GM23248 (cell line): Measurements from ENCODE around the gene SNRNP40. TPM values are rescaled to one million over a fixed set of nuclear protein-coding genes. Genes with fewer than 3 reads are reported as not detected.

Experiments used
- DNase-seq: peaks from one replicate; pipeline ENCODE4 v3.0.0-alpha.2; 2015
- H2AFZ ChIP-seq: fragments of 200-600 bp; sonication (generic); 2 replicates; pipeline ENCODE4 v1.6.1; 2016; ENCODE audit warnings: antibody characterized with exemption
- H3F3A ChIP-seq: fragments of 200-600 bp; sonication (generic); 2 replicates; pipeline ENCODE4 v1.6.1; 2016; ENCODE audit warnings: mild to moderate bottlenecking, antibody characterized with exemption, mixed run types; ENCODE audit not compliant: insufficient read depth
- H3K27ac ChIP-seq: fragments of 200-600 bp; sonication (generic); 2 replicates; pipeline ENCODE4 v1.5.1; 2016; ENCODE audit warnings: mild to moderate bottlenecking
- H3K27me3 ChIP-seq: fragments of 200-600 bp; sonication (generic); replicated peaks from 2 replicates; pipeline ENCODE4 v1.6.1; 2016; ENCODE audit warnings: mild to moderate bottlenecking; ENCODE audit not compliant: insufficient read depth
- H3K36me3 ChIP-seq: fragments of 200-600 bp; sonication (generic); 2 replicates; pipeline ENCODE4 v1.6.1; 2016; ENCODE audit warnings: low read depth, mild to moderate bottlenecking
- H3K4me1 ChIP-seq: fragments of 200-600 bp; sonication (generic); 2 replicates; pipeline ENCODE4 v1.6.1; 2016; ENCODE audit warnings: mild to moderate bottlenecking; ENCODE audit not compliant: insufficient read depth
- H3K4me2 ChIP-seq: fragments of 200-600 bp; sonication (generic); one replicate; pipeline ENCODE4 v1.6.1; 2016; ENCODE audit warnings: mild to moderate bottlenecking; ENCODE audit not compliant: unreplicated experiment
- H3K4me3 ChIP-seq: fragments of 200-600 bp; sonication (generic); 2 replicates; pipeline ENCODE4 v1.5.1; 2016; ENCODE audit warnings: mild to moderate bottlenecking
- H3K79me2 ChIP-seq: fragments of 200-600 bp; sonication (generic); 2 replicates; pipeline ENCODE4 v1.6.1; 2016; ENCODE audit warnings: mild to moderate bottlenecking; ENCODE audit not compliant: insufficient read depth
- H3K9ac ChIP-seq: fragments of 200-600 bp; sonication (generic); 2 replicates; pipeline ENCODE4 v1.6.1; 2016; ENCODE audit warnings: mild to moderate bottlenecking
- H3K9me2 ChIP-seq: fragments of 200-600 bp; sonication (generic); 2 replicates; pipeline ENCODE4 v1.6.1; 2016; ENCODE audit warnings: mixed run types, mild to moderate bottlenecking, moderate library complexity; ENCODE audit not compliant: insufficient read depth
- H3K9me3 ChIP-seq: fragments of 200-600 bp; sonication (generic); one replicate; pipeline ENCODE4 v1.6.1; 2017; ENCODE audit warnings: low read depth
- H4K20me1 ChIP-seq: fragments of 200-600 bp; sonication (generic); 2 replicates; pipeline ENCODE4 v1.6.0; 2016; ENCODE audit not compliant: insufficient read depth
- EZH2 ChIP-seq: fragments of 200-600 bp; sonication (generic); IDR thresholded peaks from 2 replicates; pipeline ENCODE4 v1.6.1; 2018; ENCODE audit warnings: antibody characterized with exemption, mild to moderate bottlenecking; ENCODE audit not compliant: insufficient read depth, poor library complexity, severe bottlenecking
- EZH2phosphoT487 ChIP-seq: fragments of 200-600 bp; sonication (generic); IDR thresholded peaks from 2 replicates; pipeline ENCODE4 v1.6.1; 2018; ENCODE audit warnings: antibody characterized with exemption, moderate library complexity, mild to moderate bottlenecking, low read depth; ENCODE audit not compliant: insufficient read depth
- WGBS, 2 experiments: methylation state at CpG; one replicate each; pipeline ENCODE4 v1.1.6; 2015 to 2017; ENCODE audit warnings: low lambda C conversion rate in 2 of 2, low coverage in 1 of 2; ENCODE audit errors: missing lambda C conversion rate in 2 of 2; 5-methylcytosine and 5-hydroxymethylcytosine counted together
- in situ Hi-C: fragments of 300-500 bp; cut with MboI; formaldehyde crosslinking; loops from 2 replicates; pipeline ENCODE4 v1.15.0; 2020
- polyA plus RNA-seq: library from polyadenylated mRNA; unstranded; fragments of >200 nt; fragmentation: Nextera tagmentation; extraction: Ambion mirVana; gene quantifications from 2 replicates; pipeline ENCODE4 v1.2.1, GENCODE V29; 2016
- total RNA-seq: library from RNA; depleted of rRNA; stranded (reverse); fragments of >200 nt; shearing (Covaris generic); gene quantifications from 2 replicates; pipeline ENCODE4 v1.2.3, GENCODE V29; 2014

SNRNP40 gene
- total and polyA plus RNA-seq, 2 experiments from 2014 or later: 51.5 to 57.6 TPM

DNA sequence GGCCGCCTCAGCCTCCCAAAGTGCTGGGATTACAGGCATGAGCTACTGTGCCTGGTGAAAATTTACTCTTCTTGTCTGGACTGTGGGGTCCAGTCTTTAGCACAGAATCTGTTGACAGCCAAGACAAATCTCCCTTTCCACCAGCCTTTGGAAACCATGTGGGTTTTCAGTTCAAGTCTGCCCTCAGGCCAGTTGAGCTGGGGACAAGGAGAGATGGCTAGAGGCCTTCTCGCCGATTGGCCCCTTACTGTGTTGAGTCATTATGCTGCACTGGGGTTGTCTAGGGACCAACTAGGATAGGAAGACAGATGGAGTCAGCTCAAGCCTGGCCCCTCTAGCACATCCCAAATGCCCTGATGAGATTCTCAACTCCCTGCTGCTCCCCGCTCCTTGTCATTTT lies 48.3 kb downstream of the SNRNP40 start:
- no peaks in the 10 kb centered on the region for H3K9me2 ChIP-seq
- H3K9ac ChIP-seq: no peak overlapping the region
- no peaks in the 10 kb centered on the region for H3K27me3 ChIP-seq
- H2AFZ ChIP-seq: no peak overlapping the region
- no peak overlapping the region for H3K27ac ChIP-seq
- no peak overlapping the region for H3K4me3 ChIP-seq
- TF ChIP-seq EZH2 (no peak), EZH2phosphoT487 (no peak)
- H3K36me3 ChIP-seq: no peaks in the 10 kb centered on the region
- peaks cover 7% of the 10 kb centered on the region; the same call in 1 of the 2 replicates for H3K4me1 ChIP-seq
- WGBS, 2 experiments: 99% methylated on average over 4 of the region's 4 CpGs
- no peak for DNase-seq
- H3K79me2 ChIP-seq: no peaks in the 10 kb centered on the region
- H3F3A ChIP-seq: peaks cover 10% of the 10 kb centered on the region; the same call in 1 of the 2 replicates
- in situ Hi-C loops: no loop called here
- H3K9me3 ChIP-seq: no peaks in the 10 kb centered on the region
- H3K4me2 ChIP-seq: no peak overlapping the region
- no peaks in the 10 kb centered on the region for H4K20me1 ChIP-seq

GRCh38 chr1:31244326-31244725 lies 52.3 kb downstream of the SNRNP40 start:
- Histone ChIP-seq H3K9me3 (no peaks in the 10 kb centered on the region), H3K27ac (no peak overlapping the region), H3K4me2 (peak overlapping the region; percentile 9), H3K9ac (no peak overlapping the region), H4K20me1 (no peaks in the 10 kb centered on the region), H3K9me2 (no peaks in the 10 kb centered on the region), H3K36me3 (no peaks in the 10 kb centered on the region), H3K79me2 (no peaks in the 10 kb centered on the region), H3K27me3 (peaks cover 17% of the 10 kb centered on the region; the same call in 1 of the 2 replicates), H3K4me3 (no peak overlapping the region), H3K4me1 (peaks cover 7% of the 10 kb centered on the region; the same call in 1 of the 2 replicates), H3F3A (peaks cover 10% of the 10 kb centered on the region; the same call in 1 of the 2 replicates), H2AFZ (no peak overlapping the region)
- WGBS, 2 experiments: 43% methylated on average over 4 of the region's 4 CpGs
- TF ChIP-seq EZH2 (no peak), EZH2phosphoT487 (no peak)
- peak; percentile 61 for DNase-seq
- in situ Hi-C loops: no loop called here

DNA sequence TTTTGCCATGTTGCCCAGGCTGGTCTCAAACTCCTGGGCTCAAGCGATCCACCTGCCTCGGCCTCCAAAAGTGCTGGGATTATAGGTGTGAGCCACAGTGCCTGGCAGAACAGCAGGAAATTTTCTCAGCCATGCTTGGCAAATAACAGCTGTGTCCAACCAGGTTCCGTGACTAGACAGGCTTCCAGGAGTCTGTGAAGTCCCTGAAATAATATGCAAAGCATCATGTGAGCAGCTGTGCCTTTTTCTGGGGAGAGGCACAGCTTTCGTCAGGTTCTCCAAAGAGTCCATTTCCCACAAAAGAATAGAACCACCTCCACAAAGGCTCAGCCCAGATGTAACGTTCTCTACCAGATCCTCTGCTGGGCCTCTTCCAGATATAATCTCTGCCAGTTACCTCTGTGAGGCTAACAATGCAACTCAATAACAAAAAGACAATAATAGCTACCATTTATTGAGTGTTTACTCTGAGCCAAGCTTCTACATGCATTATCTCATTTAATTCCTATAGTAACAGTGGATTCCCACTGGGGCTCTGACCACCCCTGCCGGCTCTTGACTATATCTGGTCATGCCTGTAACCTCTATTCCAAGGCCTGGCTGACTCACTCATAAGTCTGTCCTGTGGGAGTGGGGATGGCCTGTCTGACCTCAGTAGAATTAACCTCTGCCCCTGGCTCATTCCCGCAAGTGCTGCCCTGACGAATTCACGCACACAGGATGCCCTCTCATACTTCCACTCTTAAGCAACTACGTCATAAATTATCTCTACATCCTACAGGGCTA lies 52.9 kb downstream of the SNRNP40 start:
- WGBS, 2 experiments: 55 to 61% methylated on average over 10 of the region's 10 CpGs
- H3K9me2 ChIP-seq: no peaks in the 10 kb centered on the region
- in situ Hi-C loops: no loop called here
- H3K4me3 ChIP-seq: no peak overlapping the region
- peaks cover 7% of the 10 kb centered on the region; the same call in 1 of the 2 replicates for H3K4me1 ChIP-seq
- H3K27ac ChIP-seq: no peak overlapping the region
- H3K9me3 ChIP-seq: no peaks in the 10 kb centered on the region
- no peak overlapping the region for H2AFZ ChIP-seq
- no peaks in the 10 kb centered on the region for H3K36me3 ChIP-seq
- H4K20me1 ChIP-seq: no peaks in the 10 kb centered on the region
- no peaks in the 10 kb centered on the region for H3K79me2 ChIP-seq
- H3K9ac ChIP-seq: no peak overlapping the region
- peaks cover 10% of the 10 kb centered on the region; the same call in 1 of the 2 replicates for H3F3A ChIP-seq
- peak overlapping the region; percentile 9 for H3K4me2 ChIP-seq
- TF ChIP-seq EZH2phosphoT487 (no peak), EZH2 (no peak)
- peaks cover 21% of the 10 kb centered on the region; the same call in 1 of the 2 replicates for H3K27me3 ChIP-seq
- peak; percentile 23 for DNase-seq

GRCh38 chr1:31241321-31241720 lies 55.3 kb downstream of the SNRNP40 start:
- H3K9ac ChIP-seq: no peak overlapping the region
- H3K9me2 ChIP-seq: no peaks in the 10 kb centered on the region
- no peak for DNase-seq
- H2AFZ ChIP-seq: no peak overlapping the region
- no peaks in the 10 kb centered on the region for H3K9me3 ChIP-seq
- no peaks in the 10 kb centered on the region for H4K20me1 ChIP-seq
- H3K79me2 ChIP-seq: no peaks in the 10 kb centered on the region
- H3K27me3 ChIP-seq: peaks cover 41% of the 10 kb centered on the region
- 89 to 97% methylated on average over 8 of the region's 8 CpGs for WGBS, 2 experiments
- no peak overlapping the region for H3K27ac ChIP-seq
- H3F3A ChIP-seq: peaks cover 10% of the 10 kb centered on the region; the same call in 1 of the 2 replicates
- in situ Hi-C loops: no loop called here
- no peaks in the 10 kb centered on the region for H3K36me3 ChIP-seq
- no peak overlapping the region for H3K4me2 ChIP-seq
- H3K4me1 ChIP-seq: peaks cover 7% of the 10 kb centered on the region; the same call in 1 of the 2 replicates
- H3K4me3 ChIP-seq: no peak overlapping the region
- TF ChIP-seq EZH2phosphoT487 (no peak), EZH2 (no peak)
